Measurements from ENCODE around the gene SHD.
"Not testable (repeated sequence)": the region's sequence is repeated elsewhere in the genome, so short reads cannot be mapped to it uniquely, and the experiment has no call there.

- not testable (repeated sequence) for TF ChIP-seq EZH2 (IDR thresholded peaks at IDR 0.05; ENCODE audit: low read depth, unreplicated experiment); ETS1 (IDR thresholded peaks at IDR 0.05); POLR2AphosphoS5 (IDR thresholded peaks at IDR 0.05; ENCODE audit: low read depth); REST (IDR thresholded peaks at IDR 0.05; ENCODE audit: unreplicated experiment); ZNF331 (CRISPR knock-in tag; IDR thresholded peaks at IDR 0.05; ENCODE audit: low read depth); CREB1 (CRISPR knock-in tag; IDR thresholded peaks at IDR 0.05; ENCODE audit: low read depth); STAT1 (IDR thresholded peaks at IDR 0.05; ENCODE audit: unreplicated experiment); NANOG (IDR thresholded peaks at IDR 0.05; ENCODE audit: borderline replicate concordance); EZH2phosphoT487 (IDR thresholded peaks at IDR 0.05; ENCODE audit: unreplicated experiment); ZNF114 (CRISPR knock-in tag; IDR thresholded peaks at IDR 0.05); JUNB (IDR thresholded peaks at IDR 0.05; ENCODE audit: unreplicated experiment)
- TF ChIP-seq, protein P1, sequence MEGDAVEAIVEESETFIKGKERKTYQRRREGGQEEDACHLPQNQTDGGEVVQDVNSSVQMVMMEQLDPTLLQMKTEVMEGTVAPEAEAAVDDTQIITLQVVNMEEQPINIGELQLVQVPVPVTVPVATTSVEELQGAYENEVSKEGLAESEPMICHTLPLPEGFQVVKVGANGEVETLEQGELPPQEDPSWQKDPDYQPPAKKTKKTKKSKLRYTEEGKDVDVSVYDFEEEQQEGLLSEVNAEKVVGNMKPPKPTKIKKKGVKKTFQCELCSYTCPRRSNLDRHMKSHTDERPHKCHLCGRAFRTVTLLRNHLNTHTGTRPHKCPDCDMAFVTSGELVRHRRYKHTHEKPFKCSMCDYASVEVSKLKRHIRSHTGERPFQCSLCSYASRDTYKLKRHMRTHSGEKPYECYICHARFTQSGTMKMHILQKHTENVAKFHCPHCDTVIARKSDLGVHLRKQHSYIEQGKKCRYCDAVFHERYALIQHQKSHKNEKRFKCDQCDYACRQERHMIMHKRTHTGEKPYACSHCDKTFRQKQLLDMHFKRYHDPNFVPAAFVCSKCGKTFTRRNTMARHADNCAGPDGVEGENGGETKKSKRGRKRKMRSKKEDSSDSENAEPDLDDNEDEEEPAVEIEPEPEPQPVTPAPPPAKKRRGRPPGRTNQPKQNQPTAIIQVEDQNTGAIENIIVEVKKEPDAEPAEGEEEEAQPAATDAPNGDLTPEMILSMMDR (conservative IDR thresholded peaks at IDR 0.05; ENCODE audit: low read depth in 2 of 2), result not testable (repeated sequence)
Observed at GRCh38 chr19:4231521-4231920, 47.5 kb upstream of the SHD start.

Measured in GM23338 (cell line).